Measurements from ENCODE around the gene NMT2.

Gene NMT2

GRCh38 chr10:15091418-15091817 lies 77.1 kb downstream of the NMT2 start:
- H3K36me3 Mint-ChIP-seq (ENCODE audit: low read depth), result peaks cover 3% of the 10 kb centered on the region
- no peak for DNase-seq
- TF ChIP-seq CTCF (IDR thresholded peaks at IDR 0.05), result no peak

GRCh38 chr10:15088428-15089261 lies 79.8 kb downstream of the NMT2 start, which contains the start of gene ACBD7:
ACBD7 (minus strand) TSS chr10:15088776; CDS start chr10:15088728, 48 bp downstream.
- H3K4me3 Mint-ChIP-seq, result peak within 1 kb of the TSS; percentile 72
- peaks cover 1% of the 10 kb centered on the region for H3K36me3 Mint-ChIP-seq (ENCODE audit: low read depth)
- DNase-seq, result peak; percentile 86
- H3K27me3 Mint-ChIP-seq (ENCODE audit: low read depth, poor library complexity), result peaks cover 13% of the 10 kb centered on the region
- peak; percentile 43 for TF ChIP-seq CTCF (IDR thresholded peaks at IDR 0.05)
- H3K4me1 Mint-ChIP-seq, result peaks cover 7% of the 10 kb centered on the region
- peaks cover 3% of the 10 kb centered on the region for H3K9me3 Mint-ChIP-seq
- no peak within 1 kb of the TSS for H3K27ac Mint-ChIP-seq

More at GRCh38 chr10:15091418-15091817, 77.1 kb downstream of the NMT2 start:
- Mint-ChIP-seq H3K27me3 (ENCODE audit: low read depth, poor library complexity) (peaks cover 18% of the 10 kb centered on the region), H3K27ac (no peak overlapping the region), H3K4me1 (peaks cover 10% of the 10 kb centered on the region), H3K4me3 (no peak overlapping the region), H3K9me3 (peaks cover 3% of the 10 kb centered on the region)

GRCh38 chr10:15084502-15084922 lies 84.0 kb downstream of the NMT2 start:
- Mint-ChIP-seq H3K36me3 (ENCODE audit: low read depth) (no peaks in the 10 kb centered on the region), H3K4me3 (no peak overlapping the region), H3K9me3 (no peaks in the 10 kb centered on the region), H3K27ac (no peak overlapping the region), H3K4me1 (peaks cover 22% of the 10 kb centered on the region), H3K27me3 (ENCODE audit: low read depth, poor library complexity) (peaks cover 10% of the 10 kb centered on the region)
- no peak for TF ChIP-seq CTCF (IDR thresholded peaks at IDR 0.05)
- DNase-seq, result no peak

GRCh38 chr10:15083674-15084501 lies 84.6 kb downstream of the NMT2 start:
- no peak overlapping the region for H3K27ac Mint-ChIP-seq

GRCh38 chr10:15075421-15075820 lies 93.1 kb downstream of the NMT2 start:
- no peak for TF ChIP-seq CTCF (IDR thresholded peaks at IDR 0.05)
- H3K27me3 Mint-ChIP-seq (ENCODE audit: low read depth, poor library complexity), result peaks cover 8% of the 10 kb centered on the region
- H3K9me3 Mint-ChIP-seq, result peaks cover 20% of the 10 kb centered on the region
- no peak for DNase-seq
- no peak overlapping the region for H3K27ac Mint-ChIP-seq
- peaks cover under 1% of the 10 kb centered on the region for H3K4me1 Mint-ChIP-seq
- H3K36me3 Mint-ChIP-seq (ENCODE audit: low read depth), result peaks cover 21% of the 10 kb centered on the region
- H3K4me3 Mint-ChIP-seq, result no peak overlapping the region

More at GRCh38 chr10:15083674-15084501, 84.6 kb downstream of the NMT2 start:
- Mint-ChIP-seq H3K36me3 (ENCODE audit: low read depth) (no peaks in the 10 kb centered on the region), H3K4me3 (no peak overlapping the region), H3K27me3 (ENCODE audit: low read depth, poor library complexity) (peaks cover 10% of the 10 kb centered on the region), H3K9me3 (no peaks in the 10 kb centered on the region), H3K4me1 (peaks cover 22% of the 10 kb centered on the region)
- TF ChIP-seq CTCF (IDR thresholded peaks at IDR 0.05), result no peak
- no peak for DNase-seq
